ENCODE measurements around the gene OR10C1.

DNA sequence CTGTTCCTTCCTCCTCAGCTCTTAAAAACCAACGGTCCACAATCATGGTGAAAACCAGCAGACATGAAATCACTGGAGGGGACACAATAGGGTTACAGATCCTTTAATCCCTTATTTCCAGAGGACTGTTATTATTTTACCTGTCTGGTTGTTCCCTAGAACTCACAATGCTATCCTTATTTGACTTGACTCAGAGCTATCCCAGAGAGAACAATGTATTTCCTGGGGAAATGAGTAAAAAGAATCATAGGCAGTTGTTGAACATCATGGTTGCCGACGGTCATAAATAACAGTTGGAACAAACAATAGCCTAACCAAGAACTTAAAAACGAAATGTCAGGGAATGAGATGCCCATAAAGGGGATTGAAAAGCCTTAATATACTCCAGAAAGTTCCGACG is 27.1 kb downstream of the OR10C1 start:
- TF ChIP-seq EZH2 (IDR thresholded peaks at IDR 0.05; ENCODE audit: borderline replicate concordance, low read depth, low read length, severe bottlenecking), result no peak
- no peak for TF ChIP-seq CTCF (IDR thresholded peaks at IDR 0.05; ENCODE audit: borderline replicate concordance, extremely low read depth, low read length, poor library complexity, severe bottlenecking)

Measured in DND-41 (cell line).